ENCODE results near the gene LYPD4.
"Not testable (repeated sequence)": the region's sequence is repeated elsewhere in the genome, so short reads cannot be mapped to it uniquely, and the experiment has no call there.

DNA sequence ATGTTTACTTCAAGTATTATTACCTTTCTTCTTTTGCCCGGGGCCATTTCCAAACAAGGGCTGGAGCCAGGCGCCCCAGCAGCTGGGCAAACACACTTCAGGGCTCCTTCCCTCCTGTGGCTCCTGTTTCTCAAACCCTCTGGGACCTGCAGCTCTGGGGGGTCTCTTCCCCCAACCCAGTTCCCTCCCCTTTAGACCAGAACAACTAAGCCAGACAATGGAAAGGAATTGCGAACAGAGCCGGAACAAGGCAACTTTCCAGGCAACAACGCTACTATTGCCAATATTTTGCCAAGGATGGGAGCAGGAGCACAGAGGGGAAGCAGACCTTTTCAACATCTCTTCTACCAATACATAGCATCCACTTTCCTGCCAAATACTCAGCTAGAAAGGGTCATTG lies 55.4 kb downstream of the LYPD4 start:
- TF ChIP-seq, protein P1, sequence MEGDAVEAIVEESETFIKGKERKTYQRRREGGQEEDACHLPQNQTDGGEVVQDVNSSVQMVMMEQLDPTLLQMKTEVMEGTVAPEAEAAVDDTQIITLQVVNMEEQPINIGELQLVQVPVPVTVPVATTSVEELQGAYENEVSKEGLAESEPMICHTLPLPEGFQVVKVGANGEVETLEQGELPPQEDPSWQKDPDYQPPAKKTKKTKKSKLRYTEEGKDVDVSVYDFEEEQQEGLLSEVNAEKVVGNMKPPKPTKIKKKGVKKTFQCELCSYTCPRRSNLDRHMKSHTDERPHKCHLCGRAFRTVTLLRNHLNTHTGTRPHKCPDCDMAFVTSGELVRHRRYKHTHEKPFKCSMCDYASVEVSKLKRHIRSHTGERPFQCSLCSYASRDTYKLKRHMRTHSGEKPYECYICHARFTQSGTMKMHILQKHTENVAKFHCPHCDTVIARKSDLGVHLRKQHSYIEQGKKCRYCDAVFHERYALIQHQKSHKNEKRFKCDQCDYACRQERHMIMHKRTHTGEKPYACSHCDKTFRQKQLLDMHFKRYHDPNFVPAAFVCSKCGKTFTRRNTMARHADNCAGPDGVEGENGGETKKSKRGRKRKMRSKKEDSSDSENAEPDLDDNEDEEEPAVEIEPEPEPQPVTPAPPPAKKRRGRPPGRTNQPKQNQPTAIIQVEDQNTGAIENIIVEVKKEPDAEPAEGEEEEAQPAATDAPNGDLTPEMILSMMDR (IDR thresholded peaks at IDR 0.05; ENCODE audit: low read length): not testable (repeated sequence)
- TF ChIP-seq EZH2 (optimal IDR thresholded peaks at IDR 0.05; ENCODE audit: low read depth, low read length): not testable (repeated sequence)
